Glutamatergic neuron (in vitro differentiated cells): Measurements from ENCODE around the gene HIPK3. TPM values are rescaled to one million over a fixed set of nuclear protein-coding genes. Genes with fewer than 3 reads are reported as not detected.

ENCODE experiments used
- DNase-seq: peaks from one replicate; pipeline ENCODE4 v3.0.0; 2022
- H3K27ac Mint-ChIP-seq: one replicate; pipeline ENCODE4 v1.8.0; 2020; ENCODE audit warnings: mild to moderate bottlenecking, mixed read lengths, inconsistent platforms; ENCODE audit not compliant: unreplicated experiment
- H3K27me3 Mint-ChIP-seq: one replicate; pipeline ENCODE4 v1.8.0; 2020; ENCODE audit warnings: mild to moderate bottlenecking, moderate library complexity, mixed read lengths, inconsistent platforms; ENCODE audit not compliant: unreplicated experiment
- H3K36me3 Mint-ChIP-seq: one replicate; pipeline ENCODE4 v1.8.0; 2020; ENCODE audit warnings: mild to moderate bottlenecking, mixed read lengths, inconsistent platforms; ENCODE audit not compliant: unreplicated experiment
- H3K4me1 Mint-ChIP-seq: one replicate; pipeline ENCODE4 v1.8.0; 2020; ENCODE audit warnings: mild to moderate bottlenecking, low read depth, mixed read lengths, inconsistent platforms; ENCODE audit not compliant: unreplicated experiment
- H3K4me3 Mint-ChIP-seq: one replicate; pipeline ENCODE4 v1.8.0; 2020; ENCODE audit warnings: mild to moderate bottlenecking, mixed read lengths, inconsistent platforms; ENCODE audit not compliant: unreplicated experiment
- H3K9me3 Mint-ChIP-seq: one replicate; pipeline ENCODE4 v1.8.0; 2020; ENCODE audit warnings: mild to moderate bottlenecking, moderate library complexity, mixed read lengths, inconsistent platforms; ENCODE audit not compliant: unreplicated experiment
- CTCF ChIP-seq: fragments of 200-600 bp; sonication (generic); IDR thresholded peaks from one replicate; pipeline ENCODE4 v1.5.0; 2021; ENCODE audit not compliant: partially characterized antibody, unreplicated experiment
- total RNA-seq: library from RNA; stranded (reverse); fragmentation: NEBNext Ultra II Directional; extraction: Animal tissue kit (Norgen Biotek cat#: 25700); gene quantifications from one replicate; pipeline ENCODE4 v1.2.1, GENCODE V29; 2021; ENCODE audit not compliant: unreplicated experiment

HIPK3 gene
- total RNA-seq, 1 donor from 2014 or later, result 56.5 TPM

DNA sequence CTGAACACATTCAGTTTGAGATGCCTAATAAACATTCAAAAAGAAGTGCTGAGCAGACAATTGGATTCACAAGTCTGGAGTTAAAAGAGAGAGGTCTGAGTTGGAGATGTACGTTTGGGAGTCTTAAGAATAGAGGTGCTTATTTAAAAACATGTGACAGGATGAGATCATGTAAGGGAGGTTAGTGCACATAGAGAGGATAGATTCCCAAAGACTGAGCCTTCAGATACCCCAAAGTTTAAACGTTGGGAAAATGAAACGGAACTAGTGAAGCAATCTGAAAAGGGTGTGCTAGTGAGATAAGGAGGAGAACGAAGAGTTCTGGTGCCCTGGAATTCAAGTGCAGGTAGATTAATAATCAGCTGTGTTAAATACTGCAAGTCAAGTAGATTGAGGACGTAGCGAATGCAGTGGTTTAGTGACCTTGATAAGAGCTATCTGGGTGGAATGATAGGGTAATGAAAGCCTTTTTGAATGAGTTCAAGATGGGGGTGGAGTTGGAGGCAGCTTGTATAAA lies 63.7 kb downstream of the HIPK3 start:
- peaks cover 4% of the 10 kb centered on the region for H3K4me1 Mint-ChIP-seq
- DNase-seq, result no peak
- H3K36me3 Mint-ChIP-seq, result no peaks in the 10 kb centered on the region
- no peak for TF ChIP-seq CTCF
- H3K27ac Mint-ChIP-seq, result no peak overlapping the region
- no peaks in the 10 kb centered on the region for H3K9me3 Mint-ChIP-seq
- no peak overlapping the region for H3K4me3 Mint-ChIP-seq
- H3K27me3 Mint-ChIP-seq, result no peaks in the 10 kb centered on the region

DNA sequence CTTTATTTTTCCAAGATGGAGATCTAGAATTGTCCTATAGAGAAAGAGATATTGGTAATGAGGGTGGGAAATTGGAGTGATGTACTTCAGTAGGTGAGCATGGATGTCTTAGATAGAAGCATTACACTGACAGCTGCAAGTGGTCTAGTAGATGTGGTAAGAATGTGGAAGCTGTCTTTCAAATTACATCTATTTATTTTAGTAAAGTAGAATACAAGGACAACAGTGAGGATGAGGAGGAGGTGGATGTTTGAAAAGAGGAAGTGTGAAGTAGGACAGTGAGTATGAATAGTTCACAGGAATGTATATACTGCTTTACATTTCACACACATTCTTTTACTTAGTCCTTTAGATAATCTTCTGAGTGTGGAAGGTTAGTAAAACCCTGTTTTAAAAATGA lies 64.2 kb downstream of the HIPK3 start:
- no peak for TF ChIP-seq CTCF
- no peaks in the 10 kb centered on the region for H3K27me3 Mint-ChIP-seq
- no peak for DNase-seq
- H3K4me1 Mint-ChIP-seq, result peaks cover 4% of the 10 kb centered on the region
- H3K27ac Mint-ChIP-seq, result no peak overlapping the region
- H3K36me3 Mint-ChIP-seq, result no peaks in the 10 kb centered on the region
- no peaks in the 10 kb centered on the region for H3K9me3 Mint-ChIP-seq
- no peak overlapping the region for H3K4me3 Mint-ChIP-seq

GRCh38 chr11:33323421-33323820 lies 66.2 kb downstream of the HIPK3 start:
- Mint-ChIP-seq H3K9me3 (no peaks in the 10 kb centered on the region), H3K27ac (no peak overlapping the region), H3K36me3 (no peaks in the 10 kb centered on the region), H3K4me1 (peaks cover 4% of the 10 kb centered on the region), H3K4me3 (no peak overlapping the region), H3K27me3 (no peaks in the 10 kb centered on the region)
- TF ChIP-seq CTCF, result no peak
- no peak for DNase-seq

DNA sequence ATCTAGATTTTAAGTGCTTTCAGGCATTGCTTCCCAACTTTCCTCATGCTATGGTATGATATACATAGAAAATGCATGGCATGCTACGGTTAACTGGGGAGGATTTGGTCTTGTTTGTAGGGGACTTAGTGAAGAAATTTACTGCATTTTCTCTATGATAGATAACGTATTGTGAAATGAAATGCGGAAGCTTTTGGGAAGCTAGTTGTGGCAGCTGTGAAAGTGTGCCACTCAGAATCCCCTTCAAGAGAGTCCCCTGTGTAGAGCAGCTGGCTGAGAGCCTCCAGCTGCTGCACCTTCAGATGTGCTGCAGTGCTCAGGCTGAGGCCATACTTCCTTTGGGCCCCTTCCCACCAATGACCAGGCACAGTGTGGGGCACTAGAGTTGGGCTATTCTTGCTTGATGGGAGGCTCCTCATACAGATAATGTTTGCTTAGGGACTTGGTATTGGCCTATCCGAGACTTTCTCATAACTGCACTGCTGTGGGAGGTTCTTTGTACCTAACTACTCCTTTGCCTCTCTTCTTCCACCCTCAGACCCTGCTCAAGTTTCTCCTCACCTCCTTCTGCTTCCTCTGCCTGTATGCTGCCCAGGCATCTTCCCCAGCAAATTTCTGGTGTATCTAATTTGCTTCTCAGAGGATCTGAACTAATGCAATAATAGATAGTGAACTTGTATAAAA lies 67.3 kb downstream of the HIPK3 start:
- H3K9me3 Mint-ChIP-seq, result no peaks in the 10 kb centered on the region
- TF ChIP-seq CTCF, result no peak
- H3K36me3 Mint-ChIP-seq, result no peaks in the 10 kb centered on the region

GRCh38 chr11:33325451-33325850 lies 68.3 kb downstream of the HIPK3 start:
- no peak for TF ChIP-seq CTCF
- Mint-ChIP-seq H3K9me3 (no peaks in the 10 kb centered on the region), H3K4me1 (peaks cover 4% of the 10 kb centered on the region), H3K27ac (no peak overlapping the region), H3K4me3 (no peak overlapping the region), H3K36me3 (no peaks in the 10 kb centered on the region), H3K27me3 (no peaks in the 10 kb centered on the region)
- DNase-seq, result no peak

More for the DNA sequence above, 67.3 kb downstream of the HIPK3 start:
- Mint-ChIP-seq H3K27me3 (no peaks in the 10 kb centered on the region), H3K27ac (no peak overlapping the region), H3K4me1 (peaks cover 4% of the 10 kb centered on the region), H3K4me3 (no peak overlapping the region)
- DNase-seq, result no peak
